T-helper 17 cell (primary cell): ENCODE measurements around the gene SNRPF. TPM values are rescaled to one million over a fixed set of nuclear protein-coding genes. Genes with fewer than 3 reads are reported as not detected.

Source experiments
- ATAC-seq: fragments of 150-1000 bp; cut with Tn5 transposase; 2 replicates; pipeline ENCODE4 v1.10.0; 2021; ENCODE audit warnings: mild to moderate bottlenecking, moderate library complexity
- DNase-seq, 3 donors: peaks; one replicate each; pipeline versions ENCODE4 v3.0.0 to v3.0.0-alpha.2; 2020 to 2021
- H3K9me3 ChIP-seq: one replicate; pipeline ENCODE4 v1.7.0; 2013; ENCODE audit warnings: low read length, mild to moderate bottlenecking; ENCODE audit not compliant: control insufficient read depth, poor library complexity, severe bottlenecking
- H3K27ac Mint-ChIP-seq: one replicate; pipeline ENCODE4 v1.8.0; 2022; ENCODE audit warnings: mild to moderate bottlenecking, moderate library complexity, mixed read lengths
- H3K27me3 Mint-ChIP-seq: one replicate; pipeline ENCODE4 v1.8.0; 2022; ENCODE audit warnings: mixed read lengths
- H3K36me3 Mint-ChIP-seq: one replicate; pipeline ENCODE4 v1.8.0; 2022; ENCODE audit warnings: low read depth, mixed read lengths
- H3K4me1 Mint-ChIP-seq: one replicate; pipeline ENCODE4 v1.8.0; 2022; ENCODE audit warnings: mild to moderate bottlenecking, mixed read lengths
- H3K4me3 Mint-ChIP-seq: one replicate; pipeline ENCODE4 v1.8.0; 2022; ENCODE audit warnings: mild to moderate bottlenecking, moderate library complexity, mixed read lengths
- total RNA-seq, 4 donors: library from RNA in 2 of 4; stranded (reverse) in 2 of 4; gene quantifications; one replicate each; pipeline ENCODE4 v1.2.3 and lab custom pipeline; 2022 to 2026

The SNRPF gene
- total RNA-seq, 2 donors from 2014 or later: 30.2 to 43.0 TPM

GRCh38 chr12:95874452-95874851 is 15.7 kb downstream of the SNRPF start:
- no peaks in the 10 kb centered on the region for H3K27me3 Mint-ChIP-seq
- H3K36me3 Mint-ChIP-seq: peaks cover 7% of the 10 kb centered on the region
- peaks cover 2% of the 10 kb centered on the region for H3K4me1 Mint-ChIP-seq
- H3K27ac Mint-ChIP-seq: no peak overlapping the region
- H3K9me3 ChIP-seq: no peaks in the 10 kb centered on the region
- no peak for ATAC-seq
- DNase-seq: no peak
- H3K4me3 Mint-ChIP-seq: no peak overlapping the region

- no peaks in the 10 kb centered on the region for H3K9me3 ChIP-seq
- Mint-ChIP-seq H3K4me1 (peaks cover 2% of the 10 kb centered on the region), H3K27ac (no peak overlapping the region), H3K36me3 (peaks cover 9% of the 10 kb centered on the region), H3K27me3 (no peaks in the 10 kb centered on the region), H3K4me3 (no peak overlapping the region)
- DNase-seq (no peak), ATAC-seq (no peak)
Measured at GRCh38 chr12:95877622-95878021, 18.9 kb downstream of the SNRPF start.

- H3K4me3 Mint-ChIP-seq: no peak overlapping the region
- no peaks in the 10 kb centered on the region for H3K27me3 Mint-ChIP-seq
- no peak for DNase-seq
- ATAC-seq: no peak
- H3K9me3 ChIP-seq: no peaks in the 10 kb centered on the region
- H3K4me1 Mint-ChIP-seq: no peaks in the 10 kb centered on the region
- peaks cover 2% of the 10 kb centered on the region for H3K36me3 Mint-ChIP-seq
- no peak overlapping the region for H3K27ac Mint-ChIP-seq
Measured at GRCh38 chr12:95880895-95881294, 22.1 kb downstream of the SNRPF start.

GRCh38 chr12:95881331-95881955 is 22.7 kb downstream of the SNRPF start:
- Mint-ChIP-seq H3K4me1 (no peaks in the 10 kb centered on the region), H3K27me3 (no peaks in the 10 kb centered on the region), H3K27ac (no peak overlapping the region), H3K4me3 (no peak overlapping the region), H3K36me3 (peaks cover 2% of the 10 kb centered on the region)
- no peak for DNase-seq
- no peak for ATAC-seq
- H3K9me3 ChIP-seq: no peaks in the 10 kb centered on the region

- H3K9me3 ChIP-seq: no peaks in the 10 kb centered on the region
- ATAC-seq (no peak), DNase-seq (no peak)
- Mint-ChIP-seq H3K36me3 (peaks cover 2% of the 10 kb centered on the region), H3K27me3 (no peaks in the 10 kb centered on the region), H3K27ac (no peak overlapping the region), H3K4me3 (no peak overlapping the region), H3K4me1 (no peaks in the 10 kb centered on the region)
Measured at GRCh38 chr12:95882080-95882479, 23.3 kb downstream of the SNRPF start.

GRCh38 chr12:95882873-95883272 is 24.1 kb downstream of the SNRPF start:
- DNase-seq (no peak), ATAC-seq (no peak)
- no peak overlapping the region for H3K4me3 Mint-ChIP-seq
- peaks cover 2% of the 10 kb centered on the region for H3K36me3 Mint-ChIP-seq
- no peaks in the 10 kb centered on the region for H3K4me1 Mint-ChIP-seq
- no peaks in the 10 kb centered on the region for H3K9me3 ChIP-seq
- H3K27ac Mint-ChIP-seq: no peak overlapping the region
- H3K27me3 Mint-ChIP-seq: no peaks in the 10 kb centered on the region

GRCh38 chr12:95884998-95885397 is 26.2 kb downstream of the SNRPF start:
- DNase-seq: no peak
- Mint-ChIP-seq H3K4me1 (no peaks in the 10 kb centered on the region), H3K27me3 (no peaks in the 10 kb centered on the region), H3K36me3 (no peaks in the 10 kb centered on the region), H3K4me3 (no peak overlapping the region), H3K27ac (no peak overlapping the region)
- ATAC-seq: no peak
- H3K9me3 ChIP-seq: no peaks in the 10 kb centered on the region

- H3K9me3 ChIP-seq: no peaks in the 10 kb centered on the region
- Mint-ChIP-seq H3K4me1 (no peaks in the 10 kb centered on the region), H3K27ac (no peak overlapping the region), H3K36me3 (no peaks in the 10 kb centered on the region), H3K27me3 (peaks cover 6% of the 10 kb centered on the region), H3K4me3 (no peak overlapping the region)
- DNase-seq (no peak), ATAC-seq (no peak)
Measured at GRCh38 chr12:95887311-95887710, 28.6 kb downstream of the SNRPF start.

GRCh38 chr12:95890958-95891357 is 32.2 kb downstream of the SNRPF start:
- DNase-seq: no peak
- Mint-ChIP-seq H3K27me3 (peaks cover 6% of the 10 kb centered on the region), H3K4me3 (no peak overlapping the region), H3K4me1 (no peaks in the 10 kb centered on the region), H3K36me3 (no peaks in the 10 kb centered on the region), H3K27ac (no peak overlapping the region)
- no peak for ATAC-seq
- no peaks in the 10 kb centered on the region for H3K9me3 ChIP-seq

- ATAC-seq (no peak), DNase-seq (no peak)
- Mint-ChIP-seq H3K4me1 (no peaks in the 10 kb centered on the region), H3K36me3 (no peaks in the 10 kb centered on the region), H3K4me3 (no peak overlapping the region), H3K27me3 (peaks cover 10% of the 10 kb centered on the region), H3K27ac (no peak overlapping the region)
- H3K9me3 ChIP-seq: no peaks in the 10 kb centered on the region
Measured at GRCh38 chr12:95896846-95897245, 38.1 kb downstream of the SNRPF start.

GRCh38 chr12:95898081-95898480 is 39.3 kb downstream of the SNRPF start:
- Mint-ChIP-seq H3K4me3 (no peak overlapping the region), H3K27ac (no peak overlapping the region), H3K36me3 (no peaks in the 10 kb centered on the region), H3K27me3 (peaks cover 10% of the 10 kb centered on the region), H3K4me1 (no peaks in the 10 kb centered on the region)
- DNase-seq (no peak), ATAC-seq (no peak)
- no peaks in the 10 kb centered on the region for H3K9me3 ChIP-seq

- Mint-ChIP-seq H3K27ac (no peak overlapping the region), H3K27me3 (peaks cover 22% of the 10 kb centered on the region), H3K4me1 (no peaks in the 10 kb centered on the region), H3K36me3 (peaks cover 3% of the 10 kb centered on the region), H3K4me3 (no peak overlapping the region)
- no peak for ATAC-seq
- no peak for DNase-seq
- H3K9me3 ChIP-seq: no peaks in the 10 kb centered on the region
Measured at GRCh38 chr12:95908573-95908972, 49.8 kb downstream of the SNRPF start.

GRCh38 chr12:95909871-95910270 is 51.1 kb downstream of the SNRPF start:
- H3K36me3 Mint-ChIP-seq: peaks cover 3% of the 10 kb centered on the region
- H3K9me3 ChIP-seq: no peaks in the 10 kb centered on the region
- ATAC-seq (no peak), DNase-seq (no peak)
- H3K27me3 Mint-ChIP-seq: peaks cover 18% of the 10 kb centered on the region
- no peak overlapping the region for H3K27ac Mint-ChIP-seq
- H3K4me3 Mint-ChIP-seq: no peak overlapping the region
- H3K4me1 Mint-ChIP-seq: no peaks in the 10 kb centered on the region
